ENCODE data around the gene HES5.

GRCh38 chr1:2505461-2505994 lies 24.5 kb downstream of the HES5 start:
- TF ChIP-seq CTCF (conservative IDR thresholded peaks at IDR 0.05; ENCODE audit: low read depth, low read length) (no peak), CEBPB (IDR thresholded peaks at IDR 0.05; ENCODE audit: low read depth, low read length) (no peak), POLR2A (IDR thresholded peaks at IDR 0.05; ENCODE audit: low read depth, low read length) (no peak), MAZ (IDR thresholded peaks at IDR 0.05; ENCODE audit: borderline replicate concordance, low read depth, low read length) (no peak), RFX5 (IDR thresholded peaks at IDR 0.05; ENCODE audit: low read depth, low read length) (no peak)
